Astrocyte of the cerebellum (primary cell): Measurements from ENCODE around the gene PDCD10.

ENCODE experiments used
- DNase-seq: peaks from one replicate; pipeline ENCODE4 v3.0.0-alpha.2; 2011; ENCODE audit warnings: low read depth
- H3K4me3 ChIP-seq: 2 replicates; pipeline ENCODE4 v1.5.1; 2011; ENCODE audit warnings: mild to moderate bottlenecking, low read depth, low read length, moderate library complexity
- in situ Hi-C: cut with HindIII; loops from 2 replicates; pipeline ENCODE4 v1.10.0; 2017; ENCODE audit warnings: low sequenced_read_pairs
- TF ChIP-seq, protein P1 (sequence below): IDR thresholded peaks from 2 replicates; pipeline ENCODE4 v1.5.1; 2012; ENCODE audit warnings: low read length, low read depth, moderate library complexity, mild to moderate bottlenecking; ENCODE audit errors: missing control alignments

Gene PDCD10

DNA sequence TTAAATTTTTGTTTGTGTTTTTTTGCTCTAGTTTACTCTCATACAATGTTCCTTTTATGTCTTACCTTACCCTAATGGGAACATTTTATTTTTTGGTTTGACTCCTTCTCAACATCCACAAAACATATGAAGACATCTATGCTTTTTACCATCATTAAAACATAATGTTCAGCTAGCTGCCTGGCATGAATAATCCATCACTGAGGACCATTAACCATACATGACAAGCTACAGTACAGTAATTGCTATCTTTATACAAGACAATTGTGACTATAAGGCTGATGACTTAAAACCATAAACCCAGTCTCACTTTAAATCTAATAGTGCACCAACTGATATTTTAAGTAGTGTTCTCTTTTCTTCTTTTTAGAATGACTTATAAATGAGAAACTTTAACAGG, 14.5 kb upstream of the PDCD10 start:
- TF ChIP-seq, protein P1, sequence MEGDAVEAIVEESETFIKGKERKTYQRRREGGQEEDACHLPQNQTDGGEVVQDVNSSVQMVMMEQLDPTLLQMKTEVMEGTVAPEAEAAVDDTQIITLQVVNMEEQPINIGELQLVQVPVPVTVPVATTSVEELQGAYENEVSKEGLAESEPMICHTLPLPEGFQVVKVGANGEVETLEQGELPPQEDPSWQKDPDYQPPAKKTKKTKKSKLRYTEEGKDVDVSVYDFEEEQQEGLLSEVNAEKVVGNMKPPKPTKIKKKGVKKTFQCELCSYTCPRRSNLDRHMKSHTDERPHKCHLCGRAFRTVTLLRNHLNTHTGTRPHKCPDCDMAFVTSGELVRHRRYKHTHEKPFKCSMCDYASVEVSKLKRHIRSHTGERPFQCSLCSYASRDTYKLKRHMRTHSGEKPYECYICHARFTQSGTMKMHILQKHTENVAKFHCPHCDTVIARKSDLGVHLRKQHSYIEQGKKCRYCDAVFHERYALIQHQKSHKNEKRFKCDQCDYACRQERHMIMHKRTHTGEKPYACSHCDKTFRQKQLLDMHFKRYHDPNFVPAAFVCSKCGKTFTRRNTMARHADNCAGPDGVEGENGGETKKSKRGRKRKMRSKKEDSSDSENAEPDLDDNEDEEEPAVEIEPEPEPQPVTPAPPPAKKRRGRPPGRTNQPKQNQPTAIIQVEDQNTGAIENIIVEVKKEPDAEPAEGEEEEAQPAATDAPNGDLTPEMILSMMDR, result no peak
- no peak overlapping the region for H3K4me3 ChIP-seq
- no peak for DNase-seq
- in situ Hi-C loops, result no loop called here

- TF ChIP-seq, protein P1, result no peak
- in situ Hi-C loops, result no loop called here
- no peak for DNase-seq
These were observed 9.1 kb upstream of the PDCD10 start for GRCh38 chr3:167743799-167744198.

GRCh38 chr3:167742338-167742737, 7.6 kb upstream of the PDCD10 start:
- H3K4me3 ChIP-seq, result no peak overlapping the region
- TF ChIP-seq, protein P1, result no peak
- DNase-seq, result no peak
- in situ Hi-C loops, result no loop called here

More at GRCh38 chr3:167743799-167744198, 9.1 kb upstream of the PDCD10 start:
- no peak overlapping the region for H3K4me3 ChIP-seq

- peak; percentile 18 for DNase-seq
- TF ChIP-seq, protein P1, result peak; percentile 76
- H3K4me3 ChIP-seq, result no peak overlapping the region
- in situ Hi-C loops, result no loop called here
These were observed 6.4 kb upstream of the PDCD10 start for GRCh38 chr3:167740961-167741587.

- DNase-seq, result no peak
- H3K4me3 ChIP-seq, result no peak overlapping the region
- TF ChIP-seq, protein P1, result no peak
- in situ Hi-C loops, result no loop called here
These were observed 4.6 kb upstream of the PDCD10 start for GRCh38 chr3:167739190-167739810.

GRCh38 chr3:167738037-167738436, 3.3 kb upstream of the PDCD10 start:
- no peak overlapping the region for H3K4me3 ChIP-seq
- TF ChIP-seq, protein P1, result no peak
- no peak for DNase-seq
- in situ Hi-C loops, result no loop called here
